ENCODE results near the gene OXCT2. TPM values are rescaled to one million over a fixed set of nuclear protein-coding genes. Genes with fewer than 3 reads are reported as not detected.
"Not testable (repeated sequence)": the region's sequence is repeated elsewhere in the genome, so short reads cannot be mapped to it uniquely, and the experiment has no call there.

OXCT2 gene
- polyA plus RNA-seq = under 1 TPM; 0.25 to 0.28 TPM

- H3K27ac ChIP-seq (ENCODE audit: low read depth in 2 of 2, low read length in 1 of 2); H3K4me1 ChIP-seq (ENCODE audit: control insufficient read depth in 2 of 2, insufficient read depth in 2 of 2, low read length in 1 of 2); H3K36me3 ChIP-seq (ENCODE audit: control insufficient read depth in 2 of 2, insufficient read depth in 2 of 2, low read length in 1 of 2); H3K9me3 ChIP-seq (ENCODE audit: control insufficient read depth in 2 of 2, insufficient read depth in 1 of 2, low read depth in 1 of 2, low read length in 1 of 2); H3K4me3 ChIP-seq (ENCODE audit: low read depth in 1 of 2, low read length in 2 of 2); H3K27me3 ChIP-seq (ENCODE audit: control insufficient read depth in 1 of 2, insufficient read depth in 2 of 2, low read length in 2 of 2): not testable (repeated sequence)
- 7 to 8% methylated on average over 18 to 51 of the region's 57 CpGs for WGBS, 2 donors
These were observed at the start of gene OXCT2 for GRCh38 chr1:39771022-39771532. Gene OXCT2 (minus strand): TSS chr1:39771348. CDS start chr1:39771255, 93 bp downstream.

- H3K9me3 ChIP-seq (ENCODE audit: control insufficient read depth in 2 of 2, insufficient read depth in 1 of 2, low read depth in 1 of 2, low read length in 1 of 2) = no peaks in the 10 kb centered on the region
- WGBS, 2 donors = 63 to 70% methylated on average over 21 to 22 of the region's 22 CpGs
- peaks cover 0 to 18% of the 10 kb centered on the region in 2 donors for H3K4me1 ChIP-seq (ENCODE audit: control insufficient read depth in 2 of 2, insufficient read depth in 2 of 2, low read length in 1 of 2)
- H3K27me3 ChIP-seq (ENCODE audit: control insufficient read depth in 1 of 2, insufficient read depth in 2 of 2, low read length in 2 of 2) = no peaks in the 10 kb centered on the region
- no peak overlapping the region for H3K4me3 ChIP-seq (ENCODE audit: low read depth in 1 of 2, low read length in 2 of 2)
- H3K36me3 ChIP-seq (ENCODE audit: control insufficient read depth in 2 of 2, insufficient read depth in 2 of 2, low read length in 1 of 2) = no peaks in the 10 kb centered on the region
- peak overlapping the region; percentile 51 to 79 for H3K27ac ChIP-seq (ENCODE audit: low read depth in 2 of 2, low read length in 1 of 2)
These were observed 48.1 kb upstream of the OXCT2 start for GRCh38 chr1:39819091-39819812.

GRCh38 chr1:39818482-39818881, 47.3 kb upstream of the OXCT2 start:
- Histone ChIP-seq H3K4me1 (ENCODE audit: control insufficient read depth in 2 of 2, insufficient read depth in 2 of 2, low read length in 1 of 2) (peaks cover 0 to 18% of the 10 kb centered on the region in 2 donors), H3K9me3 (ENCODE audit: control insufficient read depth in 2 of 2, insufficient read depth in 1 of 2, low read depth in 1 of 2, low read length in 1 of 2) (no peaks in the 10 kb centered on the region), H3K36me3 (ENCODE audit: control insufficient read depth in 2 of 2, insufficient read depth in 2 of 2, low read length in 1 of 2) (no peaks in the 10 kb centered on the region), H3K27me3 (ENCODE audit: control insufficient read depth in 1 of 2, insufficient read depth in 2 of 2, low read length in 2 of 2) (no peaks in the 10 kb centered on the region), H3K4me3 (ENCODE audit: low read depth in 1 of 2, low read length in 2 of 2) (no peak overlapping the region), H3K27ac (ENCODE audit: low read depth in 2 of 2, low read length in 1 of 2) (peak overlapping the region; percentile 81 to 95)
- WGBS, 2 donors = 57 to 64% methylated on average over 2 of the region's 2 CpGs

DNA sequence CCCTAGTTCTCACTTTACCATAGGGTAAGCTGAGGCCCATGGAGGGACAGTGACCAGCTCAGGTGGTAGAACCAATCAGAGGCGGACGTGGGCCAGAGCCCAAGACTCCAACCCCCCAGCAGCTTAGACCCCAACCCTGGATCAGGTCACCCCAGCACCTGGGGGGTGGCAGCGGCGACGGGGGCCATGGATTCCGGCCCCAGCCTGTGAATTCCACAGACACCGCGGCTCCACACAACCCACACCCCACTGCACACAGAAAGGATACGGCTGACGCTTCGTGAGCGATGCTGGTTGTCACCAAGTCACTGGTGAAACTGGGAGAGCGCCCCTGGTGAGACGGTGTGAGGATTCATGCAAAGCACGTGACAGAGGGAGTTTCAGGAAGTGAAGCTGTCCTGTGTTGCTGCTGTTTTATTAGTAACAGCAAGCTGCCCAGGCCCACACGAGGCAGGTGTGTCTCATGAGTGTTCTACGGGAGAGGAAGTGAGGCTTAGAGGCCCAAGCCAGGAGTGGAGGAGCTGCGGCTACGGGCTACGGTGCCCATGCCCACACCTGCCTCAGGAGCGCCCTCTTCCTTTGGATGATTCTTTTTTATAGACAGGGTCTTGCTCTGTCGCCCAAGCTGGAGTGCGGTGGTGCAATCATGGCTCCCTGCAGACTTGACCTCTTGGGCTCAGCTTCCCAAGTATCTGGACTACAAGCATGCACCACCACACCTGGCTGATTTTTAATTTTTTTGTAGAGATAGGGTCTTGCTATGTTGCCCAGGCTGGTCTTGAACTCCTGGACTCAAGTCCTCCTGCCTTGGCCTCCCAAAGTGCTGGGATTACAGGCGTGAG, 46.2 kb upstream of the OXCT2 start:
- H3K4me3 ChIP-seq (ENCODE audit: low read depth in 1 of 2, low read length in 2 of 2); H3K36me3 ChIP-seq (ENCODE audit: control insufficient read depth in 2 of 2, insufficient read depth in 2 of 2, low read length in 1 of 2); H3K27me3 ChIP-seq (ENCODE audit: control insufficient read depth in 1 of 2, insufficient read depth in 2 of 2, low read length in 2 of 2); H3K9me3 ChIP-seq (ENCODE audit: control insufficient read depth in 2 of 2, insufficient read depth in 1 of 2, low read depth in 1 of 2, low read length in 1 of 2): not testable (repeated sequence)
- peak overlapping the region; percentile 81 to 95 for H3K27ac ChIP-seq (ENCODE audit: low read depth in 2 of 2, low read length in 1 of 2)
- 43 to 51% methylated on average over 14 to 18 of the region's 24 CpGs for WGBS, 2 donors
- H3K4me1 ChIP-seq (ENCODE audit: control insufficient read depth in 2 of 2, insufficient read depth in 2 of 2, low read length in 1 of 2) = peaks cover 0 to 18% of the 10 kb centered on the region in 2 donors

DNA sequence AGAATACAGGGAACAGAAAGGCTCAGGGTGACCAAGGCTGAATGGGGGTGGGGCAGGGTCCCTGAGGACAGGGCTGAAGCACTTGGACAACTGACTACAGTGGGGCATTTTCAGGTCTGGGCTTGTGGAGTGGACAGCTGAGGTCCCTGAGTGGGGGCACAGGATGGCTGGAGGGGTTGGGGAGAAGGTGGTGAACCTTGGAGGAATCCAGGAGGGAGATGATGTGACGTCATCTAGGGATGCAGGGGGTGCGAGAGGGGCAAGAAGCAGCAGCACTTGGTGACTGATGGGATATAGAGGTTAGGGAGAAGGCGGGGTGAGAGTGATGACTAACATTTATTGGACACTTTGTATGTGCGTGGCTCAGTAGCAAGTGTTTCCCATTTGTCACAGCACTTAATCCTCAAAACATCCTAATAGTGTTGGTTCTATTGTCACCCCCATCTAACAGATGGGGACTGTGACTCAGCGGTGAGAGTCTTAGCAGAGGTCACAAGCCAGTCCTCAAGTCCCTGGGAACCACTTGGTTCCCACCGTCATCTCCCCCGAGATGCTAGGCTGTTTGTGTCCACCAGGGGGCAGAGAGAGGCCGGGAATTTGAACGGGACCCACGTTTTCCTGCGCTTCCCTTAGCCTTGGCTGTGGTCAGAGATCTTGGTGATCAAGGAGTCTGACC, 45.4 kb upstream of the OXCT2 start:
- Histone ChIP-seq H3K27me3 (ENCODE audit: control insufficient read depth in 1 of 2, insufficient read depth in 2 of 2, low read length in 2 of 2) (no peaks in the 10 kb centered on the region), H3K9me3 (ENCODE audit: control insufficient read depth in 2 of 2, insufficient read depth in 1 of 2, low read depth in 1 of 2, low read length in 1 of 2) (no peaks in the 10 kb centered on the region), H3K4me3 (ENCODE audit: low read depth in 1 of 2, low read length in 2 of 2) (no peak overlapping the region), H3K36me3 (ENCODE audit: control insufficient read depth in 2 of 2, insufficient read depth in 2 of 2, low read length in 1 of 2) (no peaks in the 10 kb centered on the region), H3K4me1 (ENCODE audit: control insufficient read depth in 2 of 2, insufficient read depth in 2 of 2, low read length in 1 of 2) (peaks cover 0 to 18% of the 10 kb centered on the region in 2 donors), H3K27ac (ENCODE audit: low read depth in 2 of 2, low read length in 1 of 2) (peak overlapping the region in 1 of 2 donors; percentile 24)
- 7 to 9% methylated on average over 11 of the region's 11 CpGs for WGBS, 2 donors

- WGBS, 2 donors = 79 to 80% methylated on average over 3 of the region's 3 CpGs
- no peak overlapping the region for H3K4me3 ChIP-seq (ENCODE audit: low read depth in 1 of 2, low read length in 2 of 2)
- H3K36me3 ChIP-seq (ENCODE audit: control insufficient read depth in 2 of 2, insufficient read depth in 2 of 2, low read length in 1 of 2) = no peaks in the 10 kb centered on the region
These were observed 41.8 kb upstream of the OXCT2 start for GRCh38 chr1:39812913-39813312.

GRCh38 chr1:39808784-39809517, 37.8 kb upstream of the OXCT2 start:
- H3K36me3 ChIP-seq (ENCODE audit: control insufficient read depth in 2 of 2, insufficient read depth in 2 of 2, low read length in 1 of 2) = no peaks in the 10 kb centered on the region
- H3K4me3 ChIP-seq (ENCODE audit: low read depth in 1 of 2, low read length in 2 of 2) = no peak overlapping the region
- 71 to 78% methylated on average over 6 of the region's 8 CpGs for WGBS, 2 donors
- H3K4me1 ChIP-seq (ENCODE audit: control insufficient read depth in 2 of 2, insufficient read depth in 2 of 2, low read length in 1 of 2) = no peaks in the 10 kb centered on the region
- H3K27me3 ChIP-seq (ENCODE audit: control insufficient read depth in 1 of 2, insufficient read depth in 2 of 2, low read length in 2 of 2) = no peaks in the 10 kb centered on the region
- H3K27ac ChIP-seq (ENCODE audit: low read depth in 2 of 2, low read length in 1 of 2) = no peak overlapping the region
- H3K9me3 ChIP-seq (ENCODE audit: control insufficient read depth in 2 of 2, insufficient read depth in 1 of 2, low read depth in 1 of 2, low read length in 1 of 2) = no peaks in the 10 kb centered on the region

More at GRCh38 chr1:39812913-39813312, 41.8 kb upstream of the OXCT2 start:
- Histone ChIP-seq H3K9me3 (ENCODE audit: control insufficient read depth in 2 of 2, insufficient read depth in 1 of 2, low read depth in 1 of 2, low read length in 1 of 2) (no peaks in the 10 kb centered on the region), H3K4me1 (ENCODE audit: control insufficient read depth in 2 of 2, insufficient read depth in 2 of 2, low read length in 1 of 2) (peaks cover 0 to 3% of the 10 kb centered on the region in 2 donors), H3K27ac (ENCODE audit: low read depth in 2 of 2, low read length in 1 of 2) (no peak overlapping the region), H3K27me3 (ENCODE audit: control insufficient read depth in 1 of 2, insufficient read depth in 2 of 2, low read length in 2 of 2) (no peaks in the 10 kb centered on the region)

DNA sequence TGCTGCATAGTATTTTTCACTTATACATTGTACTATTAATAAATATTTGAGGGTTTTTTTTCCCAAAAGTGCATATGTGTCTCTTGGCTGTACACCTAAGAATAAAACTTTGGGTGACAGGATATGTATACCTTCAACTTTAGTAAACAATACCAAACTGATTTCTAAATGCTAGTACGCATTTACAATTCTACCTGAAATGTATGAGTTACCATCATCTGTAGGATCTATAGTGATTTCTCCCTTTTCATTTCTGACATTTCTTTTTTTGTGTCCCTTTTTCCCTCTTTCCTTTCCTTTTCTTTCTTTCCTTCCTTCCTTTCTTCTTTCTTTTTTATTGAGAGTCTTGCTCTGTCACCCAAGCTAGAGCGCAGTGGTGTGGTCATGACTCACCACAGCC, 34.2 kb upstream of the OXCT2 start:
- Histone ChIP-seq H3K4me3 (ENCODE audit: low read depth in 1 of 2, low read length in 2 of 2) (no peak overlapping the region), H3K4me1 (ENCODE audit: control insufficient read depth in 2 of 2, insufficient read depth in 2 of 2, low read length in 1 of 2) (no peaks in the 10 kb centered on the region), H3K36me3 (ENCODE audit: control insufficient read depth in 2 of 2, insufficient read depth in 2 of 2, low read length in 1 of 2) (no peaks in the 10 kb centered on the region), H3K27ac (ENCODE audit: low read depth in 2 of 2, low read length in 1 of 2) (no peak overlapping the region), H3K9me3 (ENCODE audit: control insufficient read depth in 2 of 2, insufficient read depth in 1 of 2, low read depth in 1 of 2, low read length in 1 of 2) (no peaks in the 10 kb centered on the region), H3K27me3 (ENCODE audit: control insufficient read depth in 1 of 2, insufficient read depth in 2 of 2, low read length in 2 of 2) (no peaks in the 10 kb centered on the region)
- 95 to 96% methylated on average over 2 of the region's 2 CpGs for WGBS, 2 donors

All from esophagus (tissue), 2 donors.